ENCODE results near the gene TMEM59L.

TMEM59L gene

GRCh38 chr19:18608805-18609716 lies 3.6 kb upstream of the TMEM59L start:
- DNase-seq (ENCODE audit: low read depth in 3 of 3), result no peak

- DNase-seq (ENCODE audit: low read depth in 3 of 3), result no peak
Observed at GRCh38 chr19:18609717-18610051, 3.0 kb upstream of the TMEM59L start.

DNA sequence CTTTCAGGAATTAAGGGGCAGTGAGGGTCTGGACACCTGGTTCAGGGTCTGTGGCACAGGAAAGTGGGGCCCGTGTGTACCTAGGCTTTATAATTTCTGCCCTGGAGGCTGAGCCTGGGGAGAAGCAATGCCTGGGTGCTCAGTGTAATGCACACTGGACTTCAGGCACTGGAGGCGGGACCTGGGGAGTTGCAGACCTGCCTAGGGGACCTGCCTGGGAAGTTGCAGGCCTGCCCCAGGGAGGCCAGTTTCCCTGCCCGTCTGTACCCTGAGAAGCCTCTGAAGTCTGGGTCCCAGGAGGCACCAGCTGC lies 2.5 kb upstream of the TMEM59L start:
- no peak for DNase-seq (ENCODE audit: low read depth in 3 of 3)

GRCh38 chr19:18610556-18611326 lies 1.9 kb upstream of the TMEM59L start:
- DNase-seq (ENCODE audit: low read depth in 3 of 3), result no peak

- DNase-seq (ENCODE audit: low read depth in 3 of 3), result no peak
Observed at GRCh38 chr19:18611327-18612050, 1.2 kb upstream of the TMEM59L start.

- no peak for DNase-seq (ENCODE audit: low read depth in 3 of 3)
Observed at GRCh38 chr19:18612051-18612771, 459 bp upstream of the TMEM59L start.

- no peak for DNase-seq (ENCODE audit: low read depth in 3 of 3)
Observed at GRCh38 chr19:18613589-18614234, 1.0 kb downstream of the TMEM59L start.

DNA sequence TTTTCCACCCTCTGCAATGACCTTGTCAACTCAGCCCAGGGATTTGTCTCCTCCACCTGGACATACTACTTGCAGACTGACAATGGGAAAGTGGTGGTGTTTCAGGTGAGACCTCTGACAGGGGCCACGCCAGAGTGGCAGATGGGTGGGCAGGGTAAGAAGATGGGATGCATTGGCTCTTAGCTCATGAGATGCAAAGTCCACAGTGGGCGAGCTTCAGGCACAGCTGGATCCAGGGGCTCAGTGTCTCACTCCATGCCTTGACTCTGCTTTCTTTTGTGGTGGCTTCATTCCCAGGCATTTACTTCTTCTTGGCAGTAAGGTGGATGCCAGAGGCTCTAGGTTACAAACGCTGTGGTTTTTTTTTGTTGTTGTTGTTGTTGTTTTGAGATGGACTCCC lies 3.4 kb downstream of the TMEM59L start:
- no peak for DNase-seq (ENCODE audit: low read depth in 3 of 3)

DNA sequence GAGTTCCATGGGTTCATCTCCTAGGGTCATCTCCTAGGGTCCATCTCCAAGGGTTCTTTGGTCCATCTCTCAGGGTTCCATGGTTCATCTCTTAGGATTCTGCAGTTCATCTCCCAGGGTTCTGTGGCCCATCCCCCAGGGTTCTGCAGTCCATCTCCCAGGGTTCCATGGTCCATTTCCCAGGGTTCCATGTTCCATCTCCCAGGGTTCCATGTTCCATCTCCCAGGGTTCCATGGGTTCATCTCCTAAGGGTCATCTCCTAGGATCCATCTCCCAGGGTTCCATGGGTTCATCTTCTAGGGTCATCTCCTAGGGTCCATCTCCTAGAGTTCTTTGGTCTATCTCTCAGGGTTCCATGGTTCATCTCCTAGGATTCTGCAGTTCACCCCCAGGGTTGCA lies 4.9 kb downstream of the TMEM59L start:
- no peak for DNase-seq (ENCODE audit: low read depth in 3 of 3)

- DNase-seq (ENCODE audit: low read depth in 3 of 3), result no peak
Observed at GRCh38 chr19:18618236-18618635, 5.6 kb downstream of the TMEM59L start.

GRCh38 chr19:18620311-18620710 lies 7.6 kb downstream of the TMEM59L start:
- DNase-seq (ENCODE audit: low read depth in 3 of 3), result no peak

- DNase-seq (ENCODE audit: low read depth in 3 of 3), result no peak
Observed at GRCh38 chr19:18620902-18621301, 8.2 kb downstream of the TMEM59L start.

GRCh38 chr19:18626906-18627305 lies 14.2 kb downstream of the TMEM59L start:
- DNase-seq (ENCODE audit: low read depth in 3 of 3), result no peak

- no peak for DNase-seq (ENCODE audit: low read depth in 3 of 3)
Observed at GRCh38 chr19:18629166-18630088, 16.8 kb downstream of the TMEM59L start.

DNA sequence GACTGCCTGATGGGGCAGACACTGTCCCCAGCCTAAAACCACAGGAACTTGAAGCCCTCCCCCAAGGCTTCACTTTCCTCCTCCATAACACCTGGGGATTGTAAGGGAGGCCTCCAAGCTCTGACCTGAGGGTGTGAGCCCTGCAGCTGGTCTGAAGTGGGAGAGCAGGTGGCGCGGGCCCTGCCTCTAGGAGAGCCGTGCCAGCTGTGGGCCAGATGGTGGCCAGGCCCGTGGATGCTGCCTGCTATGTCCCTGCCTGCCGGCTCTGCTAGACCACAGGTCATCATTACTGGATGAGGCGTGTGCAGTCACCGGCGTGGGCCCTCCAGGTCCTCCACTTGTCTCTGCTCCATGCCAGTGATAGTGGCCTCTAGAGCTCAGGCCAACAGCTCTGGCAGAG lies 20.7 kb downstream of the TMEM59L start:
- no peak for DNase-seq (ENCODE audit: low read depth in 3 of 3)

DNA sequence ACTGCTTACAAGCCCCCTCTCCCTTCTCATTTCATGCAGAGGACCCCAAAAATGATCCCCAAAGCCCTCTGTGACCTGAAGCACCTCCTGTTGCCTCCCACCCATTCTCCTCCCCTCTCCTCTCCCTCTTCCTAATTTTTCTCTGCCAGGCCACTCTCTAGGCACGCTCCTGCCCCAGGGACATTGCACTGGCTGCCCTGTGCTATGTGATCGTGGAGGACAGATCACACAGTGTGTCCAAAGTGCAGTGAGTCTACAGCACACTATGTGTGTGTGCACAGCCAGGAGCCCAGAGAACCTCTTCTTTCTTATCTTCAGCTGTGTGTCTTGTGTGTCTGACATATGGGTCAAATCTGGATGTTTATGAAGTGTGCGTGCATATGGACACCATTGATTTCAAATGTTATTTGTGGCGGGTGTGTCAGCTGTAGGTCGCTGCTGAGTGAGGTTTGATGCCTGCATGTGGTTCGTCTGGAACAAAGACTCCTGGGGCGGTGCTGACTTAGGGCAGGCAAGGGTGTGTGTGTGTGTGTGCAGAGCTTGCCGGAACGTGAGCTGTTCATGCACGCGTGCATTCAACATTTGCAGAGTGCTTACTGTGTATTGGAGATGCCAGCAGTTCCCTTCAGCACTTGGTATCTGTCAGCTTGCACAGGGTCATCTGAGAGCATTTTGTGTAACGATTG lies 22.1 kb downstream of the TMEM59L start:
- DNase-seq (ENCODE audit: low read depth in 3 of 3), result no peak

DNA sequence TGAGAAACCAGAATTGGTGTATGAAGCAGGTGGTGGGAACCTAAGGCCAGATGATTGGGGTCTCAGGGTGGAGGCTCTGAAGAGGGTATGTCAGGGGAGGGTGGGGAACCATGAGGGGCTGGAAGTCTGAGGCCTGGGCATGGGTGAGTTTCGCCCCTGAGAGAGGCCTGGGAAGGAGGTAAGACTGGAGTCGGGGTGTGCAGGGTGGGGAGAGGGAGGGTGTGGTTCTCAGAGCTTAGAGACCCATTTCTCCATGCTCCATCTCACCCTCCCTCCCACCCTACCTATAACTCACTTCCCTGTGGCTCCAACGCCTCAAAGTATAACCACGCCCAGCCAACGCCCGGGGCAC lies 23.1 kb downstream of the TMEM59L start:
- no peak for DNase-seq (ENCODE audit: low read depth in 3 of 3)

- peak; percentile 99 for DNase-seq (ENCODE audit: low read depth in 3 of 3)
Observed at GRCh38 chr19:18636183-18636968, 23.7 kb downstream of the TMEM59L start.
